Spleen (tissue), 11 donors: ENCODE measurements around the gene MEA1. TPM values are rescaled to one million over a fixed set of nuclear protein-coding genes. Genes with fewer than 3 reads are reported as not detected.
"Not testable (repeated sequence)": the region's sequence is repeated elsewhere in the genome, so short reads cannot be mapped to it uniquely, and the experiment has no call there.

Experiments
- DNase-seq: peaks from one replicate; pipeline ENCODE4 v3.0.0-alpha.2; 2020
- H3K27ac ChIP-seq, 8 donors: fragments of 200-600 bp; sonication (generic) in 7 of 8; 1 replicate in 4 of 8; 2 replicates in 4 of 8; pipeline versions ENCODE4 v1.5.0 to v1.8.0; 2016 to 2021; ENCODE audit warnings: inconsistent platforms in 4 of 8, mild to moderate bottlenecking in 4 of 8, moderate library complexity in 1 of 8
- H3K27me3 ChIP-seq, 7 donors: fragments of 200-600 bp; sonication (generic) in 6 of 7; replicated peaks in 1 of 7; 1 replicate in 4 of 7; 2 replicates in 3 of 7; pipeline versions ENCODE4 v1.5.0 to v1.8.0; 2016 to 2021; ENCODE audit warnings: inconsistent platforms in 3 of 7, mild to moderate bottlenecking in 1 of 7
- H3K36me3 ChIP-seq, 6 donors: fragments of 200-600 bp; sonication (generic) in 5 of 6; 1 replicate in 4 of 6; 2 replicates in 2 of 6; pipeline versions ENCODE4 v1.5.0 to v1.8.0; 2016 to 2021; ENCODE audit warnings: inconsistent platforms in 2 of 6
- H3K4me1 ChIP-seq, 6 donors: fragments of 200-600 bp; sonication (generic) in 5 of 6; 1 replicate in 3 of 6; 2 replicates in 3 of 6; pipeline versions ENCODE4 v1.5.0 to v1.8.0; 2016 to 2021; ENCODE audit warnings: inconsistent platforms in 3 of 6
- H3K4me3 ChIP-seq, 8 donors: fragments of 200-600 bp; sonication (generic) in 7 of 8; 1 replicate in 4 of 8; 2 replicates in 4 of 8; pipeline versions ENCODE4 v1.5.0 to v1.8.0; 2016 to 2021; ENCODE audit warnings: inconsistent platforms in 4 of 8, mild to moderate bottlenecking in 4 of 8, moderate library complexity in 2 of 8
- H3K9me3 ChIP-seq, 8 donors: fragments of 200-600 bp; sonication (generic) in 7 of 8; 1 replicate in 4 of 8; 2 replicates in 4 of 8; pipeline versions ENCODE4 v1.5.0 to v1.8.0; 2016 to 2021; ENCODE audit warnings: inconsistent platforms in 4 of 8
- POLR2A ChIP-seq, 3 donors: fragments of 450-650 bp; IDR thresholded peaks; one replicate each; pipeline ENCODE4 v1.5.1; 2017; ENCODE audit warnings: antibody characterized with exemption in 3 of 3, mild to moderate bottlenecking in 1 of 3
- POLR2AphosphoS5 ChIP-seq, 3 donors: sonication (generic); formaldehyde crosslinking; IDR thresholded peaks; one replicate each; pipeline ENCODE4 v1.5.1; 2017; ENCODE audit warnings: antibody characterized with exemption in 3 of 3
- WGBS, 5 donors: extraction: QIAGEN DNeasy Blood & Tissue Kit in 3 of 5; methylation state at CpG; one replicate each; pipeline versions ENCODE4 v1.1.5 to v1.1.7; 2013 to 2018; 5-methylcytosine and 5-hydroxymethylcytosine counted together
- intact Hi-C: fragments of 100-400 bp; cut with DNase I; formaldehyde crosslinking; loops from one replicate; pipeline ENCODE4 v1.15.0; 2023; ENCODE audit warnings: low total_unique reads
- polyA plus RNA-seq, 3 donors: library from polyadenylated mRNA; stranded (reverse); fragments of 200-250 nt; gene quantifications; one replicate each; pipeline ENCODE4 v1.2.1, GENCODE V29; 2013
- total RNA-seq, 7 donors: library from RNA; depleted of rRNA in 3 of 7; stranded (reverse); fragments of >200 nt in 3 of 7; fragmentation: NEBNext Ultra II Directional in 4 of 7; extraction: Animal tissue kit (Norgen Biotek cat#: 25700) in 4 of 7; gene quantifications; one replicate each; pipeline versions ENCODE4 v1.1.0 to v1.2.1, GENCODE V29; 2016 to 2021
- TF ChIP-seq, protein P1 (sequence below), 11 experiments: fragments of 200-600 bp in 7 of 11; fragments of 450-650 bp in 4 of 11; sonication (generic) in 4 of 11; IDR thresholded peaks in 8 of 11; conservative IDR thresholded peaks in 3 of 11; 1 replicate in 7 of 11; 2 replicates in 4 of 11; pipeline versions ENCODE4 v1.4.0 to v1.8.0; 2016 to 2021; ENCODE audit warnings: antibody characterized with exemption in 11 of 11, inconsistent platforms in 4 of 11, mild to moderate bottlenecking in 1 of 11
- donor health status: healthy with polysubstance abuse.
- donor health status: DM: no; HTN: no; CAD: no; lungs with moderate emphysema.
- donor health status: DM: no; HTN: no; CAD: no.
- donor health status: Bipolar disorder and iron deficiency.
- donor health status: healthy.
- donor health status: DM: no; HTN: no; CAD: no.
- donor health status: DM: yes; HTN: yes; CAD: no.

The MEA1 gene
- total and polyA plus RNA-seq, 10 donors: 33.3 to 89.4 (median 43.4) TPM

DNA sequence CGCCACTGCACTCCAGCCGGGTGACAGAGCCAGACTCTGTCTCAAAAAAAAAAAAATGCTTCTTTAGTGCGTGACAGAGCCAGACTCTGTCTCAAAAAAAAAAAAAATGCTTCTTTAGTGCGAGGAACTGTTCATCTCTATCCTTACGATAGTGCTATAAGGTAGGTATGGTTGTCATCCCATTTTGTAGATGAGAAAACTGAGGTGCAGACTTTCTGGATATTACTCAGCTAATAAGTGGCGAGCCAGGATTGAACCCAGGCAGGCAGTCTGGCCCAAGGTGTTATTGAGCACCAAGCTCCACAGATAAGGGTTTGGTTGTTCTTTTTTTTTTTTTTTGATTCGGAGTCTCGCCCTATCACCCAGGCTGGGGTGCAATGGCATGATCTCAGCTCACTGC, 11.9 kb downstream of the MEA1 start:
- no peak overlapping the region for H3K27ac ChIP-seq
- 90 to 96% (median 93%) methylated on average over 8 of the region's 8 CpGs for WGBS, 5 donors
- TF ChIP-seq, protein P1, sequence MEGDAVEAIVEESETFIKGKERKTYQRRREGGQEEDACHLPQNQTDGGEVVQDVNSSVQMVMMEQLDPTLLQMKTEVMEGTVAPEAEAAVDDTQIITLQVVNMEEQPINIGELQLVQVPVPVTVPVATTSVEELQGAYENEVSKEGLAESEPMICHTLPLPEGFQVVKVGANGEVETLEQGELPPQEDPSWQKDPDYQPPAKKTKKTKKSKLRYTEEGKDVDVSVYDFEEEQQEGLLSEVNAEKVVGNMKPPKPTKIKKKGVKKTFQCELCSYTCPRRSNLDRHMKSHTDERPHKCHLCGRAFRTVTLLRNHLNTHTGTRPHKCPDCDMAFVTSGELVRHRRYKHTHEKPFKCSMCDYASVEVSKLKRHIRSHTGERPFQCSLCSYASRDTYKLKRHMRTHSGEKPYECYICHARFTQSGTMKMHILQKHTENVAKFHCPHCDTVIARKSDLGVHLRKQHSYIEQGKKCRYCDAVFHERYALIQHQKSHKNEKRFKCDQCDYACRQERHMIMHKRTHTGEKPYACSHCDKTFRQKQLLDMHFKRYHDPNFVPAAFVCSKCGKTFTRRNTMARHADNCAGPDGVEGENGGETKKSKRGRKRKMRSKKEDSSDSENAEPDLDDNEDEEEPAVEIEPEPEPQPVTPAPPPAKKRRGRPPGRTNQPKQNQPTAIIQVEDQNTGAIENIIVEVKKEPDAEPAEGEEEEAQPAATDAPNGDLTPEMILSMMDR (IDR thresholded peaks at IDR 0.05 in 8 of 11, conservative IDR thresholded peaks at IDR 0.05 in 3 of 11): no peak
- TF ChIP-seq POLR2A (IDR thresholded peaks at IDR 0.05): no peak
- no peak for TF ChIP-seq POLR2AphosphoS5 (IDR thresholded peaks at IDR 0.05)
- H3K4me3 ChIP-seq: no peak overlapping the region
- H3K27me3 ChIP-seq: no peaks in the 10 kb centered on the region
- intact Hi-C loops: no loop called here
- H3K36me3 ChIP-seq: peaks cover 0 to 58% (median 6%) of the 10 kb centered on the region in 6 donors
- no peaks in the 10 kb centered on the region for H3K4me1 ChIP-seq
- no peak for DNase-seq
- H3K9me3 ChIP-seq: no peaks in the 10 kb centered on the region

DNA sequence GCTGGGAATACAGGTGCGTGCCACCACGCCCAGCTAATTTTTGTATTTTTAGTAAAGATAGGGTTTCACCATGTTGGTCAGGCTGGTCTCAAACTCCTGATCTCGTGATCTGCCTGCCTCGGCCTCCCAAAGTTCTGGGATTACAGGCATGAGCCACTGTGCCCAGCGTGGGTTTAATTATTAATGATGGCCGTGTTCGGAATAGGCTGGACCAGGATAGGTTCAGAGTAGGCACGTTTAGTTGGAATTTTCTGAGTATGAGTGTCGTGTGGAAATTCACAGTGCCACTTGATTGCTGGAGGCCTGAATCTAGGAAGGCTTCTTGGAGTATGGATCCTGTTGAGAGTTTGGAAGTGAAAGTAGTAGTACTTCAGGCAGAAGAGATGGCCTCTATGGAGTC, 15.5 kb downstream of the MEA1 start:
- intact Hi-C loops, H3K4me1 ChIP-seq, DNase-seq, H3K27ac ChIP-seq, H3K9me3 ChIP-seq, H3K27me3 ChIP-seq, H3K4me3 ChIP-seq: not testable (repeated sequence)
- 95 to 98% (median 96%) methylated on average over 9 of the region's 9 CpGs for WGBS, 5 donors
- H3K36me3 ChIP-seq: peaks cover 0 to 37% (median 0%) of the 10 kb centered on the region in 6 donors

DNA sequence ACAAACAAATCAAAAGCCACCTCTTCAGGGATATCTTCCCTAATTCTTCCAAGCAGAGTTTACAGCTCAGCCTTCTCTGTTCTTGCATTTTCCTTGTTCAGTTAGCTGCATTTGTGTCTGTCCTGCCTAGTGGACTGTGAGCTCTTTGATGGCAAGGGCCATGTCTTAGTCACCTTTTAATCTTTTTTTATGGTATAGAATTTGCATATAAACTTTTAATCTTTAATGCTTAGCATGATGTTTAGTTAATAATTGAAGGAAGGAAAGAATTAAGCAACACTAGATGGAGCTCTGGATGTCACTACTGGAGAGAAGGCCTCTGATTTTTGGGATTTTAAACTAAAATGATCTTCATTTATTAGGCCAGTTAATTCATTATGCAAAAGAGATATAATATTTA, 17.2 kb downstream of the MEA1 start:
- TF ChIP-seq POLR2AphosphoS5 (IDR thresholded peaks at IDR 0.05) (no peak), POLR2A (IDR thresholded peaks at IDR 0.05) (no peak)
- TF ChIP-seq, protein P1 (IDR thresholded peaks at IDR 0.05 in 8 of 11, conservative IDR thresholded peaks at IDR 0.05 in 3 of 11): no peak
- Histone ChIP-seq H3K4me1 (no peaks in the 10 kb centered on the region), H3K27me3 (no peaks in the 10 kb centered on the region), H3K27ac (no peak overlapping the region), H3K9me3 (no peaks in the 10 kb centered on the region), H3K36me3 (peaks cover 0 to 40% (median 2%) of the 10 kb centered on the region in 6 donors), H3K4me3 (no peak overlapping the region)
- intact Hi-C loops: no loop called here
- DNase-seq: no peak

DNA sequence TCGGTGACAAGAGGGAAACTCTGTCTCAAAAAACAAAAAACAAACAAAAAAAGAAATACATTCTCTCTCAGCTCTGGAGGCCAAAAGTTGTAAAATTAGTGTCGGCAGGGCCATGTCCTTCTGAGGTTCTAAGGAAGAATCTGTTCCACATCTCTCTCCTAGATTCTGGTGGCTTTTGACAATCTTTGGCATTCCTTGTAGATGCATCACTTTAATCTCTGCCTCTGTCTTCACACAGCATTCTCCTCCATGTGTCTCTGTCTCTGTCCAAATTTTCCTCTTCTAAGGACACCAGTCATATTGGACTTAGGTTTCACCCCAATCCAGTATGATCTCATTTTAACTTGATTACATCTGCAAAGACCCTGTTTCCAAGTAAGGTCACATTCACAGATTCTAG, 20.3 kb downstream of the MEA1 start:
- no peak for TF ChIP-seq POLR2AphosphoS5 (IDR thresholded peaks at IDR 0.05)
- TF ChIP-seq POLR2A (IDR thresholded peaks at IDR 0.05): no peak
- H3K9me3 ChIP-seq: no peaks in the 10 kb centered on the region
- H3K4me3 ChIP-seq: no peak overlapping the region
- intact Hi-C loops: no loop called here
- no peak overlapping the region for H3K27ac ChIP-seq
- no peak for DNase-seq
- peaks cover 0 to 53% (median 11%) of the 10 kb centered on the region in 6 donors for H3K36me3 ChIP-seq
- H3K4me1 ChIP-seq: peaks cover 0 to 4% (median 0%) of the 10 kb centered on the region in 6 donors
- 86 to 98% (median 92%) methylated on average over 2 of the region's 2 CpGs for WGBS, 5 donors
- no peaks in the 10 kb centered on the region for H3K27me3 ChIP-seq

DNA sequence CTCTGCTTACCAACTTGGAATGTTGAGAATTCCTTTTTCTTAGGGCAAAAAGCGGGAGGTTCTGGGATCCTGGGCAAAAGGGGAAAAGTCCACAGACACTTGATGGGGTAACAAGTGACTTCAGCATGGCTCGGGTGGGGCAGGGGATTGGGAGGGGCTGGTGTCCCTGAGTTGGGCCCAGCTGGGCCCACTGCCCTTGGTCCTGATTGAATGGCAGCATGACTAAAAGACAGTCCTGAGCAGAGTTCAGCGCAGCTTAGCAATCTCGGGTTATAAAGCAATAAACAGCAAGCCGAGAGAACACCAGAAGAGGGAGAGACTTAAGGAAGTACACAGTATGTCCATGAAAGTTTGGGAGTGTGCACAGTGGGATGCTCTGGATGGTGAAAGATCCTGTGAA, 23.8 kb downstream of the MEA1 start:
- intact Hi-C loops: no loop called here
- no peak for DNase-seq
- Histone ChIP-seq H3K27me3 (no peaks in the 10 kb centered on the region), H3K4me3 (no peak overlapping the region), H3K9me3 (no peaks in the 10 kb centered on the region), H3K36me3 (peaks cover 0 to 53% (median 11%) of the 10 kb centered on the region in 6 donors), H3K4me1 (peaks cover 18 to 40% (median 27%) of the 10 kb centered on the region in 6 donors), H3K27ac (no peak overlapping the region)
- no peak for TF ChIP-seq POLR2AphosphoS5 (IDR thresholded peaks at IDR 0.05)
- no peak for TF ChIP-seq POLR2A (IDR thresholded peaks at IDR 0.05)
- TF ChIP-seq, protein P1 (IDR thresholded peaks at IDR 0.05 in 8 of 11, conservative IDR thresholded peaks at IDR 0.05 in 3 of 11): no peak
- 82 to 93% (median 91%) methylated on average over 5 of the region's 5 CpGs for WGBS, 5 donors
